Femur (tissue), 1 donor: ENCODE results near the gene SLC39A10.
"Not testable (repeated sequence)": the region's sequence is repeated elsewhere in the genome, so short reads cannot be mapped to it uniquely, and the experiment has no call there.

Experiments used
- DNase-seq: peaks from one replicate; pipeline ENCODE4 v3.0.0-alpha.2; 2017

SLC39A10 gene, protein sequence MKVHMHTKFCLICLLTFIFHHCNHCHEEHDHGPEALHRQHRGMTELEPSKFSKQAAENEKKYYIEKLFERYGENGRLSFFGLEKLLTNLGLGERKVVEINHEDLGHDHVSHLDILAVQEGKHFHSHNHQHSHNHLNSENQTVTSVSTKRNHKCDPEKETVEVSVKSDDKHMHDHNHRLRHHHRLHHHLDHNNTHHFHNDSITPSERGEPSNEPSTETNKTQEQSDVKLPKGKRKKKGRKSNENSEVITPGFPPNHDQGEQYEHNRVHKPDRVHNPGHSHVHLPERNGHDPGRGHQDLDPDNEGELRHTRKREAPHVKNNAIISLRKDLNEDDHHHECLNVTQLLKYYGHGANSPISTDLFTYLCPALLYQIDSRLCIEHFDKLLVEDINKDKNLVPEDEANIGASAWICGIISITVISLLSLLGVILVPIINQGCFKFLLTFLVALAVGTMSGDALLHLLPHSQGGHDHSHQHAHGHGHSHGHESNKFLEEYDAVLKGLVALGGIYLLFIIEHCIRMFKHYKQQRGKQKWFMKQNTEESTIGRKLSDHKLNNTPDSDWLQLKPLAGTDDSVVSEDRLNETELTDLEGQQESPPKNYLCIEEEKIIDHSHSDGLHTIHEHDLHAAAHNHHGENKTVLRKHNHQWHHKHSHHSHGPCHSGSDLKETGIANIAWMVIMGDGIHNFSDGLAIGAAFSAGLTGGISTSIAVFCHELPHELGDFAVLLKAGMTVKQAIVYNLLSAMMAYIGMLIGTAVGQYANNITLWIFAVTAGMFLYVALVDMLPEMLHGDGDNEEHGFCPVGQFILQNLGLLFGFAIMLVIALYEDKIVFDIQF

DNA sequence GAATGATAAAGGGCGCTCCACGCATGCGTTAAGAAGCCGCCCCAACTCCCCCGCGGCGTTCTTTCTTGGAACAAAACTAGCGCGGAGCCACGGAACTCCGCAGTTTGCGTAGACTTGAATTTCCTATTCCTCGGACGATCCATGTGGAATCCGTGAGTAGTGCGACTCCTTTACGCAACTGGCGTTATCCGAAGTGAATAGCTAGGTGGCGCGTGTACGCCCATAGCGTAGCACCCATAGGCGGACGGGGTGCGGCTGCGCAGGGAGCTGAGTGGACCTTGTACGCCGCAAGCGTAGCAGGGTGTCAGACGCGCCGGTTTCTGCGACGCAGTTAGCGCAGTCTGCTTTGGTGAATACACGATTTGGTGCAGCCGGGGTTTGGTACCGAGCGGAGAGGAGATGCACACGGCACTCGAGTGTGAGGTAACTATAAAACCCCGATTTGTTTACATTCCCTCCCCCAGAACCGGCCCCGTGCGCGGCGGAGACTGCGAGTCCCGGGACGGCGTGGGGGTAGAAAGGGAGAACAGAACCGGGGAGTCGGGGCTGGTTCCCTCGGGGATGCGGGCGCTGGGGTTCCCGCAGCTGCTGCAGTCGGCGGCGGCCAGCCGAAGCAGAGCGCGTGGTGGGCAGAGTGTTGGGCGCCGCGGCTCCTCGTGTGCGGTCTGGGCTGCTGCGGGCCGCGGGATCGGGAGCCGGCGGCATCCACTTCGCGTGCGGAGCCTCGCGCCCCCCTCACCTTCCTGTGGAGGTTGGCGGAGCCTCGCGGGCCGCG is at the start of gene SLC39A10:
Gene SLC39A10, plus strand, starts transcription at position 368 of the 775 bp plus-strand sequence. CDS start 22,817 bp downstream, outside the sequence.
- peak; percentile 100 for DNase-seq

DNA sequence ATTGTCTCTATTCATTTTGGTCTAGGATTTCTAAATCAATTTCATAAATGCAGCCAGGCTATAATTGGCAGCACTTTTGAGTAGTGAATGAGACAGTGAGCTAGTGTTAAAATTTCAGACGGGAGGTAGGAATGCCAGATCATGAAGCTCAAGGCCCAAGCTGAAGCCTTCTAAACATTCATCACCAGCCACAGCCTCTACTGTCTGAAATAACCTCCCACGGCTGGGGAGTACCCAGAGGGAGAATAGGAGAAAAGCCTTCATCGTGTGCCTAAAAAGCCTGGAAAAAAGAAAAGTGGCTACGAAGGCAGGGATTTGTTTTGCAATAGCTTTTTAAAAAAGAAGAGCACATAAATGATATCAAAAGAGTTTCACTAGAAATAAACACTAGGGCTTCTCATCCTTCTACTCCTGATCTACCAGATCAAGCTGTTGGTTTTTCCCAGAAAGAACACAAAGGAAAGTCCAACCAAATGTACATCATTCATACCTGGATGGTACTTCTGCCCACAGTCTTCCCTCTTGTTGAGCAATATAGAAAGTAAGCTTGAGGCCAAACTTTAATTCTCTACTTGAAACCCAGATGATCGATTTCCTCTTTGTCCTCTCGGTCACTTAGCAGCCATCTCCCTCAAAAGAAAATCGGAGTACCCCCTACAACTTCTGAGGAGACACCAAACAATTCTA is 48.1 kb upstream of the SLC39A10 start:
- no peak for DNase-seq

GRCh38 chr2:195610717-195611116 is 46.3 kb upstream of the SLC39A10 start:
- DNase-seq, result no peak

GRCh38 chr2:195612611-195613495 is 44.2 kb upstream of the SLC39A10 start:
- peak; percentile 24 for DNase-seq

DNA sequence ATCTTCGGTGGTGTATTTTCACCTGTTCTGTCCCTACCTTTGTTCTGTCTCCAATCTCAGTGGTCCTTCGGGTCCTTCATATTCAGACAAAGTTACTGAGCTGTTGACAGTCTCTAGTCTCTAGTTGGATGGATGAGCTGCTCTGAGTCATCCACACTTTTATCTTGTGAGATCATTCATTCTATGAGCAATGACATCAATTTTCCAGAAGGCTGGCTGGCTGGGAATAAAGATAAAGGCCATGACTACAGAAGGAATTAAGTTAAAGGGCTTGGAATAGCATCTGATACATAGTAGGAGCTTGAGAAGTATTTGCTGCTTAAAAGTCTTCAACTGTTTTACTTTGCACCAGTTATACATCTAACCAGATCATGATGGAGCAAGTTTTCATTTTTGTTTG is 43.1 kb upstream of the SLC39A10 start:
- peak; percentile 41 for DNase-seq

- DNase-seq, result no peak
Measured at GRCh38 chr2:195619590-195619989, 37.4 kb upstream of the SLC39A10 start.

- no peak for DNase-seq
Measured at GRCh38 chr2:195620501-195620900, 36.5 kb upstream of the SLC39A10 start.

- no peak for DNase-seq
Measured at GRCh38 chr2:195622966-195623365, 34.1 kb upstream of the SLC39A10 start.

DNA sequence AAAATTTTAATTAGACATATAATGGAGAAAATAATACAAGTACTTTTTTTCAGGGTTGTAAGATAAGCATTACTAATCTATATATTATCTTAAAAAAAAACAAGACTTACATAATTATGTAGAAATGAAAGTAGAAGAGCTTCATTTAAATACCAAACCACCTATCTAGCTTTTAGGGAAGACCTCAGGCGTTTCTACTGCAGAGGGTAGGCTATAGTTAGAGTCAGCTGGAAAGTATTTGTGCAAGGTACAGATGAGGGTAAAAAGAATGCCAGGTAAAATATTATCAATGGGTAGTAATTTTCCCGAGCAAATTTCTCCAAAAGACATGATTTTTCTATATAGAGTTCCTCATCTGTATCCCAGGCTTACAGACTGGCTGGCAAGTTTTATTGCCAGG is 30.5 kb upstream of the SLC39A10 start:
- DNase-seq, result no peak

GRCh38 chr2:195628666-195629065 is 28.4 kb upstream of the SLC39A10 start:
- DNase-seq, result no peak

DNA sequence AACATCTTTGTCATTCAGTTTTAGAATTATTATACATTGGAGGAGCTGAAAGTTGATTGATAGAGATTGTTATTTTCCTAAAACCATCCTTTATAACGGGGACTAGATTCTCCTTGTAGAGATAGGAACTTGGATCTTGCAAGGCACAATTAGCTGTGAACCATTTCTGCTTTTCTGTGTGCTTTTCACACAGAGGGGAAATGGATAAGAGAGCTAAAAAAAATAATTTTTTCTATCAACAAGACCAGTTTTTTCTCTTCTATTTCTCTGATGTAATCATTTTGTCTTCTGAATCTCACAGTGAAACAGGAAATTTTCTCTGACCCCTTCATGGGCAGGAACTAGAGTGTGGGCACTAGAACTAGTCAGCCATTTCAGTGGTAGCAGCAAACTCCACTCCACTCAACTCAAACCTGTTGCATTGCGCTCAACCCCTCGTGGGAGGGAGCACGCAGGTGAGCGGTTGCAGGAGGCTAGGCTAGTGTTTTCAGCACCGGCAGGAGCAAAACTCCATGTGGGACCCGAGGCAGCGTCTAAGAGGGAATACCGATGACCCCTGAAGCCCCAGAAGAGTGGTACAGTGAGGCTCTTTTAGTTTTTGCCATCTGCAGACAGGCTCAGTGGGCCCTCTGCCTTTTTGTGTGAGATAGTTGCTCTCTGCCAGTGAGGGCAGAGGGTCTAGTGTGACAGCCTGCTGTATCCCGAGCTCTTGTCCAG is 24.0 kb upstream of the SLC39A10 start:
- no peak for DNase-seq

GRCh38 chr2:195633573-195633870 is 23.5 kb upstream of the SLC39A10 start:
- no peak for DNase-seq

GRCh38 chr2:195633974-195634373 is 23.1 kb upstream of the SLC39A10 start:
- no peak for DNase-seq

DNA sequence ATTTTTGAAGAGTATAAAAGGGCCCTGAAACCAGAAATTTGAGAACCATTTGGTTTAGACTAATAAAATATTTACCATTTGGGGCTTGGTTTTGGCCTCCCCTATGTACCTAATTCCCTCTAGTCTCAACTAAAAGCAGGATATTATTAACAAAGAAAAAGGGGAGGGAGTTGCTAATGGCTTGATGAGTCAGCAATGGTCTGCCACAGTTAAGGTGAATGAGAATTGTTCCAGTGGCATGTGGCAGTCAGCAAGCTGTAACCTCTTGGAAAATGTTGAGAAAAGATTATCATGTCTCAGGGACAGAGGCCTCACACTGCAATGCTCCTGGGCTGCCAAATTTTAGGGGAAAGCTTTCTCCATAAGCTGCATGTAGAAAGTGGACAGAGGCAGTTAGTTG is 20.1 kb upstream of the SLC39A10 start:
- DNase-seq, result no peak

GRCh38 chr2:195638750-195639149 is 18.3 kb upstream of the SLC39A10 start:
- no peak for DNase-seq

DNA sequence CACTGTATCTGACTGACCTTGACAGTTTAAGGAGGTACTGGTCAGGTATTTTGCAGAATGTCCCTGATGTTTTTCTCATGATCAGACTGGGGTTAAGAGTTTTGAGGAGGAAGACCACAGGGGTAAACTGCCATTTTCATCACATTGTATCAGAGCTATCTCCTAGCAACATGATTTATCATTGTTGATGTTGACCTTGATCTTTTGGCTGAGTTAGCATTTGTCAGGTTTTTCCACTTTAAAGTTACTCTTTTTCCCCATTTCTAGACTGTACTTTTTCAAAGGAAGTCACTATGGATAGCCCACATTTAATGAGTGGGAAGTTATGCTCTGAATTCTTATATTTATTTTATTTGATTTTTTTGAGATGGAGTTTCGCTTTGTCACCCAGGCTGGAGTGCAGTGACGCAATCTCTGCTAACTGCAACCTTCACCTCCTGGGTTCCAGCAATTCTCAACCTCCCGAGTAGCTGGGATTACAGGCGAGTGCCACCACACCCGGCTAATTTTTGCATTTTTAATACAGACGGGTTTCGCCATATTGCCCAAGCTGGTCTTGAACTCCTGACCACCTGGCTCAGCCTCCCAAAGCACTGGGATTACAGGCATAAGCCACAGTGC is 17.7 kb upstream of the SLC39A10 start:
- no peak for DNase-seq

DNA sequence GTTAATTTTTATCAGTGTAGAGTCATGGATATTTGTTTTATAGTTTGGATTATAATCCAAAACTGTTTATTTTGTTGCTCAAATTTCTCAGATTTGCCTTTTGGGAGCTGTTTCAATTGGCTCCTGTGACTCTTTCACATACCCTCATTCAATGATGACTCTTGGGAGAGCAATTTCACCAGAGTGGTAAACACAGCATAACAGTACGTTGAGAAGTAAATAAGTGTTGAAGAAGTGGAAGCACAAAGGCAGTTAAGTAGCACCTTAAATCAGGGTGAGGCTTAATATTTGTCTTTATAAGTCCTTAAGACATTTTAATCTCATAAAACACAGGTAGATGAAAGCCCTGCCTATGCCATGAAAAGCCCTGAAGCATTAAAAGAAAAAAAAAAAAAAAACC is 17.1 kb upstream of the SLC39A10 start:
- DNase-seq, result no peak

DNA sequence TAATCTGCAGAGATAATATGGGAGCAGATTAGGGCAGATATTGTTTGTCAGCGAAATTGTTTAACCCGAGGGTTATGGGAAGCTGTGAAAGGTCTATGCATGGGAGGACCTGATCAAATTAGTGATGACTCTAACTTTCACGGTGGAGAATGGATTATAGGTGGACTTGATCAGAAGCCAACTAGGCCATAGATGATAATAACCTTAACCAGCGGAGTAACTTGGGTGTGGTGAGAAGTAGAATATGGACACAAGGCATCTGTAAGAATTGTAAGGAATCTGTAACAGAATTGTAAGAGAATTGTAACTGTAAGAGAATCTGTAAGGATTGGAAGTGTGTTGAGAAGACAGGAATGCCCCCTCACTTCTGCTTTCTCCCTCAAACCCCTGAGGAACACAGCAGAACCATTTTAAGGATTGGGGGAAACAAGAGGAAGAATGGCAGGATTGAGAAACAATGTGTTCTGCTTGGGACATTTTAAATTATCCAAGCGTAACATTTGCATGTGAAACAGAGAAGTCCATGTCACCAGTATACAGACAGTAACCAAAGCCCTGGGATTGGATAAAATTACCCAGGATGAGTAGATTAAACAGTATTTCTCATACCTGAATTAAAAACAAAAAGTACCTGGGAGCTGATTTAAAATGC is 14.9 kb upstream of the SLC39A10 start:
- no peak for DNase-seq

DNA sequence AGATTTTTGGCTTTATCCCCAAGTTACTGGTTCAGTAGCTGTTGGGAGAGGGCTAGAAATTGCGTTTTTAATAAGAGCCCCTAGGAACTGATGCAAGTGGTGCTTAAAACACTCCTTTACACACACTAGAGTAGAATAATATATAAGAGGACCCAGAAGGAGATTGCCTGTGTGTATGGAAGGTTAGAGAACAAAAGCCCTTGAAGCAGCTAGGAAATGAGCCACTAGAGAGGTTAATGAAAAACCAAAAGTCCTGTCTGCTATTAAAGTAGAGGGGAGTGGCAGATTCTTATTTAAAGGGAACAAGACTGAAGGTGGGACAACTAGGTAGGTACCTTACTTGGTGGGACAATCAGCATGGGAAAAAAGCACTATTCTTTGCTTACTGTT is 14.4 kb upstream of the SLC39A10 start:
- no peak for DNase-seq

DNA sequence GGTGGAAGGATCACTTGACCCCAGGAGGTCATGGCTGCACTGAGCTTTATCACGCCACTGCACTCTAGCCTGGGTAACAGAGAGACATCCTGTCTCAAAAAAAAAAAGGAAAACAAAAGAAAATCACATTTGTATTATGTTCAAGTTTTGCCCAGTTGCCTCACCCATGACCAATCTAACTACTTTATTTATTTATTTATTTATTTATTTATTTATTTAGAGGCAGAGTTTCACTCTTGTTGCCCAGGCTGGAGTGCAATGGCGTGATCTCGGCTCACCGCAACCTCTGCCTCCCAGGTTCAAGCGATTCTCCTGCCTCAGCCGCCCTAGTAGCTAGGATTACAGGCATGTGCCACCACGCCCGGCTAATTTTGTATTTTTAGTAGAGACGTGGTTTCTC is 12.3 kb upstream of the SLC39A10 start:
- DNase-seq, result not testable (repeated sequence)
